B cell (primary cell): ENCODE data around the gene KRT72.

ENCODE experiments used
- CTCF ChIP-seq: fragments of 200-600 bp; IDR thresholded peaks from one replicate; pipeline ENCODE4 v1.8.0; 2022; ENCODE audit warnings: antibody characterized with exemption, mild to moderate bottlenecking
- EZH2 ChIP-seq: IDR thresholded peaks from 2 replicates; pipeline ENCODE4 v1.6.1; 2012; ENCODE audit warnings: borderline replicate concordance, low read depth, mild to moderate bottlenecking, moderate library complexity, low read length; ENCODE audit not compliant: insufficient read depth, poor library complexity, severe bottlenecking

GRCh38 chr12:52636592-52637258 lies 35.5 kb upstream of the KRT72 start:
- TF ChIP-seq CTCF (no peak), EZH2 (no peak)
